ENCODE measurements around the gene HIRA. TPM values are rescaled to one million over a fixed set of nuclear protein-coding genes. Genes with fewer than 3 reads are reported as not detected.

HIRA gene
- total RNA-seq, 2 experiments from 2014 or later = 31.2 to 55.7 TPM

GRCh38 chr22:19419464-19420178, 11.9 kb downstream of the HIRA start:
- H3K79me2 ChIP-seq (ENCODE audit: insufficient read depth, low read depth, low read length) = peaks cover 100% of the 10 kb centered on the region
- intact Hi-C loops (cut with micrococcal nuclease; ENCODE audit: unreplicated experiment) = loop anchor here (1.0 kb wide), 1 partner anchor 13 kb away; the partner anchor contains the start of gene MRPL40
- CTCF ChIA-PET (ENCODE audit: unreplicated experiment) = interaction anchor here (0.5 kb wide), 1 partner anchor 15 kb away, joined by 3 read pairs; no protein-coding TSS in a partner anchor
- no peak overlapping the region for H2AFZ ChIP-seq (ENCODE audit: low read length)
- H3K9me3 ChIP-seq (ENCODE audit: low read length) = peaks cover 6% of the 10 kb centered on the region; the same call in 1 of the 2 replicates
- DNase-seq (ENCODE audit: low spot score) = peak; percentile 89
- TSS peak; percentile 10 for BruUV-seq (replicated peaks)
- H4K20me1 ChIP-seq (ENCODE audit: insufficient read depth, low read length) = peaks cover 38% of the 10 kb centered on the region
- peaks cover 61% of the 10 kb centered on the region for H3K4me1 ChIP-seq (ENCODE audit: insufficient read depth, low read length, poor library complexity, severe bottlenecking)
- peak overlapping the region; percentile 96 for H3K27ac ChIP-seq (ENCODE audit: low read depth, low read length, poor library complexity, severe bottlenecking)
- H3K9me2 ChIP-seq (ENCODE audit: insufficient read depth, low read length) = no peaks in the 10 kb centered on the region
- peaks cover 40% of the 10 kb centered on the region for H3K36me3 ChIP-seq (ENCODE audit: insufficient read depth, low read length)
- peak overlapping the region; percentile 43 for H3K4me3 ChIP-seq (ENCODE audit: low read depth, low read length, poor library complexity, severe bottlenecking)
- POLR2A ChIA-PET = interaction anchor here (0.6 to 1.0 kb wide), 3 partner anchors 8 to 200 kb away, joined by 3 read pairs; no protein-coding TSS in a partner anchor
- H3K4me2 ChIP-seq (ENCODE audit: low read length) = peak overlapping the region; percentile 78
- no peak for TF ChIP-seq EZH2phosphoT487 (IDR thresholded peaks at IDR 0.05; ENCODE audit: borderline replicate concordance, low read depth, low read length)

- Histone ChIP-seq H3K79me2 (ENCODE audit: insufficient read depth, low read depth, low read length) (peaks cover 100% of the 10 kb centered on the region), H3K4me2 (ENCODE audit: low read length) (peak overlapping the region; percentile 78), H3K36me3 (ENCODE audit: insufficient read depth, low read length) (peaks cover 37% of the 10 kb centered on the region), H3K9me2 (ENCODE audit: insufficient read depth, low read length) (no peaks in the 10 kb centered on the region), H3K4me1 (ENCODE audit: insufficient read depth, low read length, poor library complexity, severe bottlenecking) (peaks cover 55% of the 10 kb centered on the region), H3K4me3 (ENCODE audit: low read depth, low read length, poor library complexity, severe bottlenecking) (peak overlapping the region; percentile 43), H4K20me1 (ENCODE audit: insufficient read depth, low read length) (peaks cover 40% of the 10 kb centered on the region), H3K9me3 (ENCODE audit: low read length) (peaks cover 6% of the 10 kb centered on the region; the same call in 1 of the 2 replicates), H3K27ac (ENCODE audit: low read depth, low read length, poor library complexity, severe bottlenecking) (peak overlapping the region; percentile 96), H2AFZ (ENCODE audit: low read length) (no peak overlapping the region)
- TF ChIP-seq EZH2phosphoT487 (IDR thresholded peaks at IDR 0.05; ENCODE audit: borderline replicate concordance, low read depth, low read length) (no peak), CTCF (conservative IDR thresholded peaks at IDR 0.05; ENCODE audit: low read length) (no peak)
- BruUV-seq (replicated peaks) = no TSS peak
- intact Hi-C loops (cut with micrococcal nuclease; ENCODE audit: unreplicated experiment) = loop anchor here (1.0 kb wide), 1 partner anchor 13 kb away; the partner anchor contains the start of gene MRPL40
- DNase-seq (ENCODE audit: low spot score) = peak; percentile 89
- POLR2A ChIA-PET = interaction anchor here (0.7 kb wide), 1 partner anchor 9 kb away, joined by 3 read pairs; no protein-coding TSS in a partner anchor
- CTCF ChIA-PET (ENCODE audit: unreplicated experiment) = interaction anchor here (0.5 kb wide), 1 partner anchor 14 kb away, joined by 3 read pairs; no protein-coding TSS in a partner anchor
Observed at GRCh38 chr22:19419086-19419463, 12.5 kb downstream of the HIRA start.

DNA sequence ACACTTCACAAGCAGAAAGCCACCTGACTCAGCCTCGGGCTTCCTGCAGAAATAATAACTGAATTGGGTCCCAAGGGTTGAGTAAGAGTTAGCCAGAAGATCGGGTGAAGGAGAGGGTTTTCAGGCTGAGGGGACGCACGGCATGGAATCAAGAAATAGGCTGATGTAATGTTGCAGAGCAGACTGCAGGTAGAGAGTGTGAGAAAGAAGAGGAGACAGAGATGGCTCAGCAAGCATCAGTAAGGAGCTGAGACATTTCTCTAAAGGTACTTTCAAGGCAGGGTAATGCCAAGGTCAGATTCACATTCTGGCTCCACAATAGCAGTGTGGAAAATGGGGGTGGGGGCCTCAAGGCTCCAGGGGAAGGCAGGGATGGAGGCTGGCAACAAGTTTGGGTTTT, 18.6 kb downstream of the HIRA start:
- Histone ChIP-seq H3K4me1 (ENCODE audit: insufficient read depth, low read length, poor library complexity, severe bottlenecking) (no peaks in the 10 kb centered on the region), H2AFZ (ENCODE audit: low read length) (no peak overlapping the region), H3K9me3 (ENCODE audit: low read length) (peaks cover 4% of the 10 kb centered on the region; the same call in 1 of the 2 replicates), H3K4me3 (ENCODE audit: low read depth, low read length, poor library complexity, severe bottlenecking) (no peak overlapping the region), H3K36me3 (ENCODE audit: insufficient read depth, low read length) (peaks cover 75% of the 10 kb centered on the region), H4K20me1 (ENCODE audit: insufficient read depth, low read length) (peaks cover 35% of the 10 kb centered on the region), H3K79me2 (ENCODE audit: insufficient read depth, low read depth, low read length) (peaks cover 79% of the 10 kb centered on the region), H3K27ac (ENCODE audit: low read depth, low read length, poor library complexity, severe bottlenecking) (no peak overlapping the region), H3K4me2 (ENCODE audit: low read length) (no peak overlapping the region), H3K9me2 (ENCODE audit: insufficient read depth, low read length) (no peaks in the 10 kb centered on the region)
- ChIA-PET CTCF (ENCODE audit: unreplicated experiment) (no interaction called here), POLR2A (interaction anchor here (0.6 kb wide), 1 partner anchor 21 kb away, joined by 3 read pairs; no protein-coding TSS in a partner anchor)
- DNase-seq (ENCODE audit: low spot score) = no peak
- no peak for TF ChIP-seq EZH2phosphoT487 (IDR thresholded peaks at IDR 0.05; ENCODE audit: borderline replicate concordance, low read depth, low read length)
- intact Hi-C loops (cut with micrococcal nuclease; ENCODE audit: unreplicated experiment) = no loop called here
- BruUV-seq (replicated peaks) = no TSS peak

All from OCI-LY7 (cell line).